Measurements from ENCODE around the gene ARL17A.
"Not testable (repeated sequence)": the region's sequence is repeated elsewhere in the genome, so short reads cannot be mapped to it uniquely, and the experiment has no call there.

DNA sequence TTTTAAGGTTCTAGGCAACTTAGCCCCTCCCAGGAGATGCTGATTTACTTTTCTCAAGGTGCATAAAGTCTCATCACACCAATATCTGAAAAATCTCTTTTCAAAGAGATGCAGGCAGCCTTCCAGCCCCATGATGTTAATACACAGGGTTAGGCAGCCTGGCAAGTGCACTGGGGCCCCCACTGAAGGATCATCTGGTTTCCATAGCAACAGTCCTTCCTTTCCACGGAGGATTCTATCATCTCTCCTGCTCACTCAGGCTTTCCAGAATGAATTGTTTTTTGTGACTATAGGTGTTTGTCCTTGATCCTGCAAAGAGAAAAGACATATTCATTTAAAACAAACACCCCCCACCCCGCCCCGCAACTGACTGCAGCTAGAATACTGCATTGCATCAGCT lies 6.0 kb upstream of the ARL17A start:
- not testable (repeated sequence) for TF ChIP-seq ZC3H10 (CRISPR knock-in tag; IDR thresholded peaks at IDR 0.05); ARNTL (CRISPR knock-in tag; IDR thresholded peaks at IDR 0.05; ENCODE audit: borderline replicate concordance, low read depth); CSDC2 (CRISPR knock-in tag; IDR thresholded peaks at IDR 0.05)
- TF ChIP-seq, protein P1, sequence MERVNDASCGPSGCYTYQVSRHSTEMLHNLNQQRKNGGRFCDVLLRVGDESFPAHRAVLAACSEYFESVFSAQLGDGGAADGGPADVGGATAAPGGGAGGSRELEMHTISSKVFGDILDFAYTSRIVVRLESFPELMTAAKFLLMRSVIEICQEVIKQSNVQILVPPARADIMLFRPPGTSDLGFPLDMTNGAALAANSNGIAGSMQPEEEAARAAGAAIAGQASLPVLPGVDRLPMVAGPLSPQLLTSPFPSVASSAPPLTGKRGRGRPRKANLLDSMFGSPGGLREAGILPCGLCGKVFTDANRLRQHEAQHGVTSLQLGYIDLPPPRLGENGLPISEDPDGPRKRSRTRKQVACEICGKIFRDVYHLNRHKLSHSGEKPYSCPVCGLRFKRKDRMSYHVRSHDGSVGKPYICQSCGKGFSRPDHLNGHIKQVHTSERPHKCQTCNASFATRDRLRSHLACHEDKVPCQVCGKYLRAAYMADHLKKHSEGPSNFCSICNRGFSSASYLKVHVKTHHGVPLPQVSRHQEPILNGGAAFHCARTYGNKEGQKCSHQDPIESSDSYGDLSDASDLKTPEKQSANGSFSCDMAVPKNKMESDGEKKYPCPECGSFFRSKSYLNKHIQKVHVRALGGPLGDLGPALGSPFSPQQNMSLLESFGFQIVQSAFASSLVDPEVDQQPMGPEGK (CRISPR knock-in tag; IDR thresholded peaks at IDR 0.05; ENCODE audit: borderline replicate concordance) = not testable (repeated sequence)
- TF ChIP-seq, protein P2, sequence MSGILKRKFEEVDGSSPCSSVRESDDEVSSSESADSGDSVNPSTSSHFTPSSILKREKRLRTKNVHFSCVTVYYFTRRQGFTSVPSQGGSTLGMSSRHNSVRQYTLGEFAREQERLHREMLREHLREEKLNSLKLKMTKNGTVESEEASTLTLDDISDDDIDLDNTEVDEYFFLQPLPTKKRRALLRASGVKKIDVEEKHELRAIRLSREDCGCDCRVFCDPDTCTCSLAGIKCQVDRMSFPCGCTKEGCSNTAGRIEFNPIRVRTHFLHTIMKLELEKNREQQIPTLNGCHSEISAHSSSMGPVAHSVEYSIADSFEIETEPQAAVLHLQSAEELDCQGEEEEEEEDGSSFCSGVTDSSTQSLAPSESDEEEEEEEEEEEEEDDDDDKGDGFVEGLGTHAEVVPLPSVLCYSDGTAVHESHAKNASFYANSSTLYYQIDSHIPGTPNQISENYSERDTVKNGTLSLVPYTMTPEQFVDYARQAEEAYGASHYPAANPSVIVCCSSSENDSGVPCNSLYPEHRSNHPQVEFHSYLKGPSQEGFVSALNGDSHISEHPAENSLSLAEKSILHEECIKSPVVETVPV (CRISPR knock-in tag; IDR thresholded peaks at IDR 0.05) = not testable (repeated sequence)

All from SK-N-SH treated with all-trans-retinoic acid at 6 μM for 48 hours (cell line).